ENCODE results near the gene DHDDS. TPM values are rescaled to one million over a fixed set of nuclear protein-coding genes. Genes with fewer than 3 reads are reported as not detected.

The DHDDS gene
- total RNA-seq, 1 experiment from 2014 or later, result 56.7 TPM

GRCh38 chr1:26412180-26412840 is 19.8 kb upstream of the DHDDS start:
- Histone ChIP-seq H3K9me3 (ENCODE audit: control insufficient read depth, insufficient read depth, low read depth, low read length) (no peaks in the 10 kb centered on the region), H3K4me1 (ENCODE audit: control insufficient read depth, insufficient read depth, low read length) (peaks cover 8% of the 10 kb centered on the region), H3K36me3 (ENCODE audit: control insufficient read depth, insufficient read depth, low read length) (no peaks in the 10 kb centered on the region), H3K27me3 (ENCODE audit: control insufficient read depth, insufficient read depth, low read length) (0 out of 2 replicates have a peak, but pooled peaks cover 2% of the 10 kb centered on the region), H3K27ac (ENCODE audit: low read length) (no peak overlapping the region), H3K4me3 (ENCODE audit: low read depth in 2 of 2, low read length in 2 of 2) (no peak overlapping the region)
- POLR2A ChIA-PET, result no interaction called here
- ATAC-seq, result no peak
- BruUV-seq (replicated peaks), result no TSS peak
- intact Hi-C loops (cut with micrococcal nuclease; ENCODE audit: unreplicated experiment), result no loop called here
- no peak for DNase-seq (ENCODE audit: low read depth, low spot score)
- in situ Hi-C loops (cut with HindIII; ENCODE audit: low pct_unique_long_range_greater_than_20kb, low sequenced_read_pairs), result no loop called here
- CTCF ChIA-PET, result no interaction called here
- TF ChIP-seq TCF7L2 (IDR thresholded peaks at IDR 0.05; ENCODE audit: low read depth, low read length) (no peak), POLR2AphosphoS5 (IDR thresholded peaks at IDR 0.05; ENCODE audit: low read depth, low read length) (no peak), SIN3A (IDR thresholded peaks at IDR 0.05; ENCODE audit: borderline replicate concordance, insufficient read depth, low read depth, low read length) (no peak), REST (IDR thresholded peaks at IDR 0.05; ENCODE audit: insufficient read depth in 1 of 2, low read depth in 2 of 2, low read length in 1 of 2) (no peak), CTCF (IDR thresholded peaks at IDR 0.05) (no peak)

GRCh38 chr1:26413031-26413430 is 19.1 kb upstream of the DHDDS start:
- H3K9me3 ChIP-seq (ENCODE audit: control insufficient read depth, insufficient read depth, low read depth, low read length), result no peaks in the 10 kb centered on the region
- 0 out of 2 replicates have a peak, but pooled peaks cover 2% of the 10 kb centered on the region for H3K27me3 ChIP-seq (ENCODE audit: control insufficient read depth, insufficient read depth, low read length)
- peaks cover 8% of the 10 kb centered on the region for H3K4me1 ChIP-seq (ENCODE audit: control insufficient read depth, insufficient read depth, low read length)
- no peak overlapping the region for H3K4me3 ChIP-seq (ENCODE audit: low read depth in 2 of 2, low read length in 2 of 2)
- intact Hi-C loops (cut with micrococcal nuclease; ENCODE audit: unreplicated experiment) (no loop called here), in situ Hi-C loops (cut with HindIII; ENCODE audit: low pct_unique_long_range_greater_than_20kb, low sequenced_read_pairs) (no loop called here)
- ATAC-seq (no peak), DNase-seq (ENCODE audit: low read depth, low spot score) (no peak)
- ChIA-PET POLR2A (interaction anchor here (0.5 kb wide), 1 partner anchor 10 kb away, joined by 15 read pairs; no protein-coding TSS in a partner anchor), CTCF (no interaction called here)
- no TSS peak for BruUV-seq (replicated peaks)
- no peak overlapping the region for H3K27ac ChIP-seq (ENCODE audit: low read length)
- TF ChIP-seq CTCF (IDR thresholded peaks at IDR 0.05), result no peak
- peak in 1 of 2 experiments; percentile 61; a peak in 2 of 4 replicates for TF ChIP-seq REST (IDR thresholded peaks at IDR 0.05; ENCODE audit: insufficient read depth in 1 of 2, low read depth in 2 of 2, low read length in 1 of 2)
- H3K36me3 ChIP-seq (ENCODE audit: control insufficient read depth, insufficient read depth, low read length), result no peaks in the 10 kb centered on the region
